Left renal cortex interstitium (tissue), 4 donors: ENCODE results near the gene MEIOB. TPM values are rescaled to one million over a fixed set of nuclear protein-coding genes. Genes with fewer than 3 reads are reported as not detected.
"Not testable (repeated sequence)": the region's sequence is repeated elsewhere in the genome, so short reads cannot be mapped to it uniquely, and the experiment has no call there.

Source experiments
- DNase-seq, 4 donors: peaks; one replicate each; pipeline ENCODE4 v3.0.0-alpha.2; 2013; ENCODE audit warnings: low read depth in 4 of 4, low spot score in 2 of 4, missing footprints in 1 of 4
- polyA plus RNA-seq, 4 donors: library from polyadenylated mRNA; unstranded; fragments of 120-200 nt; gene quantifications; one replicate each; pipeline ENCODE4 v1.2.1, GENCODE V29; 2013; ENCODE audit not compliant: insufficient read length in 4 of 4

MEIOB gene
- polyA plus RNA-seq, 4 donors: 0.47 to 2.7 (median 1.0) TPM

DNA sequence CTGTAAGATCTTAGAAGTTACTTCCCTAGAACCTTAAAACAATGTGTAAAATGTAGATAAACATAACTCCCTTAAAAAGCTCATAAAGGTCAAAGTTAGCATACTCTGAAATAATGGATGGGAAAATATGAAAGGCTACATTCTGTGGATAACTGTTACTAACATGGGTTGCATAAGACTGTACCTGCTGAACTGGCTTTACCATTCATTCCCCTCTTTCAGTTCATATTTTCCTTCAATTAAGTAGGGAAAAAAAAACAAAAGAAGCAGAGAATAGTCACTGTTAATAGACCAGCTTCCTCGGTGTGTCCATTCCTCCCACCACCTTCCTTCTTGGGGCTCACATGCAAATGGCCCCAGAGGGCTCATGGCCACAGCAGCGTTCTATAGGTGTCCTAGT is 7.5 kb upstream of the MEIOB start:
- DNase-seq: no peak

DNA sequence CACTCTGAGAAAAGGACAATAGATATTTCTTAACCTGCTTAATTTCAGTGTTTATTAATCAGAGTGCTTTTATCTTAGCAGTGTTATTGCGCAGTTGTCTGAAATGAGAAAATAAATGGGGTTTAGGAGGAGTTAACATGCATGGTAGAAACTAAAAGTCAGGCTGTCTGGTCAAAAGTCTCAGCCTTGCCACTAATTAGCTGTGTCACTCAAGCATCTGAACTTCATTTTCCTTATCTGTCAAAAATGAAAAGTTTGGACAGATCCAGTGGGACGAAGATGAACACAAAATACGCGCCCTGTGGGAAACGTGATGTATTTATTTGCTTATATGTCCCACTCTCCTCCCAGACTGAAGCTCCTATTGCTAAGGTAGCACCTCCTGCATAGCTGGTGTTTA is 6.3 kb upstream of the MEIOB start:
- no peak for DNase-seq

DNA sequence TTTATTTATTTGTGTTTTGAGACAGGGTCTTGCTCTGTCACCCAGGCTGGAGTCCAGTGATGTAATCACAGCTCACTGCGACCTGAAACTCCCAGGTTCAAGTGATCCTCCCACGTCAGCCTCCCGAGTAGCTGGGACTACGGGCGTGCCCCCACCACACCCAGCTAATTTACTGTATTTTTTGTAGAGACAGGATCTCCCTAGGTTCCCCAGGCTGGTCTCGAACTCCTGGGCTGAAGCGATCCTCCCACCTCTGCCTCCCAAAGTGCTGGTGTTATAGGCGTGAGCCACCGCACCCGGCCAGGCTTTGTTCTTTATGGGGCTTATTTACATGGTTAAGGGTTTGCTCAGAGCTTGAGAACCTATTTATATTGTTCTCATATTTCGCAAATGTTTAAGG is 5.8 kb upstream of the MEIOB start:
- DNase-seq: no peak

DNA sequence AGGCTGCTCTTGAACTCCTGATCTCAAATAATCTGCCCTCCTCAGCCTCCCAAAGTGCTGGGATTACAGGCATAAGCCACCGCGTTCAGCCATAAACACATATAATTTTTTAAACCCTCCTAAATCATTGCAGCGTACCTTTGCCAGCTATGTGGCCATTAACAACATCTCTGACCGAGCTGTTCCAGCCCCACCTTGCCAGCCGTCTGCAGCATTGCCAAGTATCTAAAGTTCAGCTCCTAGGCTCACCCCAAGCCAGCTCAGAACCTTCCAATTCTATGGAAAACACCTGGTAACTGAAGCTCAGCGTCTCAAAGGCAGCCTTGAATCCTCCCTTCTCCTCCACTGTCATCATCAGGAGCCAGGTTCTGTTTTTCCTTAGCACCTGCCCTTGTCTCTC is 5.1 kb upstream of the MEIOB start:
- DNase-seq: no peak

DNA sequence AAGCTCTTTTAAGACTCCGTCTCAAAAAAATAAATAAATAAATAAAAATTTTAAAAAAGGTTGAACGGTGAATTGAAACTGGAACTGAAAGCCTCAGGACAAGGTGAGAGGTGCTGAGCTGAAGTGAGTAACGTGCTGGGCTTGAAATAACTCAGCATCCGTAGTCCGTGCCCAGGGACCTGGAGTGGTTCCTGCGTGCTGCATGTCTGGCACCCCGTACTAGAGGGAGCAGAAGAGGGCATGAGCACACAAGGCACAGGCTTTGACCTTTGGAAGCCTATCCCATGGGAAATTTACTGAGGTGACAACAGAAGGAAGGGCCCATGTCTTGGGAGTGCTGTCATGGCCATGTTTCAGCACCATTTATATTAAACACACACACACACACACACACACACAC is 4.5 kb upstream of the MEIOB start:
- DNase-seq: no peak

DNA sequence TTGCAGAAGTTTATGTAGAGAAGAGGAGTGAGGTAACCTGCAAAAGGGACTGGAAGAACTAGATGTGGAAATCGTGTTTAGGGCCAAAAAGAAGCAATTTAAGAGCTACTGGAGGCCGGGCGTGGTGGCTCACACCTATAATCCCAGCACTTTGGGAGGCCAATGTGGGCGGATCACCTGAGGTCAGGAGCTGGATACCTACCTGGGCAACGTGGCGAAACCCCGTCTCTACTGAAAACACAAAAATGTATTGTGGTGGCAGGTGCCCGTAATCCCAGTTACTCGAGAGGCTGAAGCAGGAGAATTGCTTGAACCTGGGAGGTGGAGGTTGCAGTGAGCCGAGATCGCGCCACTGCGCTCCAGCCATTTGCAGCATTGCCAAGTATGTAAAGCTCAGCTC is 4.1 kb upstream of the MEIOB start:
- not testable (repeated sequence) for DNase-seq

DNA sequence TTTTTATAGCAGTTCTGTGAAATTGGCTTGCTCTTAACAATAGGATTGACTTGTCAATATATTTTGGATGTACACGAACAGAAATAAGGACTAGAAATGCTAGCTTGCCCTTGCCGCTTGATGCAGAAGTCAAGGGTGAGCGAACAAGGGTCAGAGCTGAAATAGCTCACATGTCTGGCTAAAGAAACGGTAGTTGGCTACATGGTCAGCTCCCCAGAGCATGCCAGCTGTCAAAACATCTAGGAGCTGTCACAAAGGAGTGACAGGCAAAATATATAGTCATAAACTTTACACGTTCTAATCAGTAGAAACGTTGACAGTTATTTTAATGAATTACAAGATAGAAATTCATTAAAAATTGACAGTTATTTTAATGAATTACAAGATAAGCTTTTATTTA is 2.9 kb upstream of the MEIOB start:
- peak in 1 of 4 donors; percentile 21 for DNase-seq

DNA sequence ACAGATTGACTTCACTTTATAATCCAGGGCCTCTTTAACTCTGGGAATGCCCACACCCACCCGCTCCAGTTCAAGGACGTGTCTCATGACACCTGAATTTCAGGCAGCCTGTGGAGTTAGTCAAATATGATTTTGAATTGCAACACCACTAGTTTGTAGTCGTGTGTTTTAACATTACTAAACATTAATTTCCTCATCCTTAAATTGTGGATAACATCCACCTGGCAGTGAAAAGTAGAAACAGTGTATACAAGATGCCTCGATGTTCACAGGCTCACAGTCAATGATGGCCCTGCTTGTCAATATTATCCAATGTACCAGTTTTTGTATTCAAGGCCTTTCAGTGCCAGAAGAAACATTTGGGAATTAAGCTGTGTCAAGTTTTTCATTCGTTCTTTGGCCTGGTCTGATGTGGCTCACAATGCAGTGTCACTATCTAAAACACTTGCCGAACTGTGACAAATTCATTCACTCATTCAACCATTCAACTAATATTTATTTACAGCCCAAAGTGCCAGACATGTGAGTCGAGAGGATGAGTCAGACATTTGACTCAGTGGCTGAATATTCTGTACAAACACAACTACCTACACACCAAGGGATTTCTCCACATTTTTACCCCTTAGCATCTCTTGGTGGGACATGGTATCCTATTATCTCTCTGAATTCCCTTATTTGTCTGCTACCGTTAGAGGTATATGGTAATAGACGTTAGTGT is 1.4 kb downstream of the MEIOB start:
- no peak for DNase-seq

DNA sequence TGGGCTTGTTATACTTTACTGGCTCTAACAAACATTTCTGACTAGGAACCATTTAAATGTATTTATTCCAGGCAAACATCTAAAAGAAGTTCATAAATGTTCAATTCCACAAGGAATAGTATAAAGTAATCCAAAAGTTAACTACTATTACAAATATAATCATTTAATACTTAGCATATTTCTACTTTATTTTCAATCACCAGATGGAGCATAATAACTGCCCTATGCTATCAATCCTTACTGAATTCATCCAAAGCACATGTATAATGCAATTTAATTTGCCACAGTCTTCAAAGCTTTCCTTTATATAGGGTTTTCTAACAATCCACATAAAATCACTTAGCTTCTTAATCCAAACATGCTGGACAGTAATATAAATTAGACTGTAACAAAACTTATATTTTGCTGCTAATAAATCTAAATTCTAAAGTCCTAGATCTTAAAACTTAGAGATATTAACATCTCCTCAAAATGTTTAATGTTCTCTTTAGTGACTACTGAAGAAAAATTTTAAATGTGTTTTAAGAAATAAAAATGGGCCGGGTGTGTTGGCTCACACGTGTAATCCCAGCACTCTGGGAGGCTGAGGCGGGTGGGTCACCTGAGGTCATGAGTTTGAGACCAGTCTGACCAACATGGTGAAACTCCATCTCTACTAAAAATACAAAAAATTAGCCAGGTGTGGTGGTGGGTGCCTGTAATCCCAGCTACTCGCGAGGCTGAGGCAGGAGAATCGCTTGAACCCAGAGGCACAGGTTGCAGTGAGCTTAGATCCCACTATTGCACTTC is 5.9 kb downstream of the MEIOB start:
- no peak for DNase-seq

DNA sequence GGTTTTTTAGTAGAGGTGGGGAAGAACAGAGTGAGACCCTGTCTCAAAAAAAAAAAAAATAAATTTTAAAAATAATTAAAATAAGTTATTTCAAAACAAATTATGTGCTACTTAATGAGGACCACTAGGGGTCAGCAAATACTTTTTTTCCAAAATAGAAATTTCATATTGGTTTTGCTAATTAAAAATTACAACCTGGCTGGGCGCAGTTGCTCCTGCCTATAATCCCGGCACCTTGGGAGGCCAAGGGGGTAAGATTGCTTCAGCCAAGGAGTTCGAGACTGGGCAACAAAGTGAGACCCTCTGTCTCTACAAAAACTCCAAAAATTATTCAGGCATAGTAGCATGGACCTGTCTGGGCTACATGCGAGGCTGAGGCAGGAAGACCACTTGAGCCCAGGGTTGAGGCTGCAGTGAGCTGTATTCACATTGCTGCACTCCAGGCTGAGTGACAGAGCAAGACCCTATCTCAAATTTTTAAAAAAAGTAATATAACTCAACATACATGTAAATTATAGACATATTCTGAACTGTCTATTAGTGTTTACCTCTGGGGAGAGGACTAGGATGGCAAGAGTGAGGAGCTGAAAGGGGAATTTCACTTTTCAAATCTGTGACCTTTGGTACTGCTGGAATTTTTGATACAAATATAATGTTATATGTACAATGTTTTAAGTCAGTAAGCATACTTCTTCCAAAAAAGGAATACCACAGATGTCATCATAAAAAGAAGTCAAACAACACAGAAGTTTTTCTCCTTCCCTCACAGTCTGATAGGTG is 8.1 kb downstream of the MEIOB start:
- DNase-seq: peak in 1 of 4 donors; percentile 23

DNA sequence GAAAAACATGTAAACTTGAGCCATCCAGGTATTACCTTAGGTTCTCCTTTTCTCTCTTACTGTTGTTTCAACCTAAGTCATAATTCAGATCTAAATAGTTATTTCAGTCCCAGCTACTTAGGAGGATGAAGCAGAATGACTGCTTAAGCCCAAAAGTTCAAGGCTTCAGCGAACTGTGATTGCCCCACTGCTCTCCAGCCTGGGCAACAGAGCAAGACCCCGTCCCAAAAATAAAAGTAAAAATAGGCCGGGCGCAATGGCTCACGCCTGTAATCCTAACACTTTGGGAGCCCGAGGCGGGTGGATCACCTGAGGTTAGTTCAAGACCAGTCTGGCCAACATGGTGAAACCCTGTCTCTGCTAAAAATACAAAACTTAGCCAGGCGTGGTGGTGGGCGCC is 9.6 kb downstream of the MEIOB start:
- DNase-seq: no peak

DNA sequence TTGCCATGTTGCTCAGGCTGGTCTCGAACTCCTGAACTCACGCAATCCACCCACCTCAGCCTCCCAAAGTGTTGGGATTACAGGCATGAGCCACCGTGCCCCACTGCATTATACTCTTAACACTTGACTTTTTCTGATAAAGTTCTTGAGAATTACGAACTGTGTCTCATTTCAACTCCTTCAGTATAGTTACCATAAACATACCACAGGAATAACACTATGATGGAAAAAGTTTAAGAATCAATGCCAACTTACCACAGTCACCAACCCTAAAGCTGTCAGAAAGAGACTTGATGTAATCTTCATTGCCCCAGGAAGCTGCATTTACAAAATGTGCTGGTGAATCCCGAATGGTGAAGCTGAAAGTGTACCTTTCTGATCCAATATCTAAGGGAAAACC is 10.2 kb downstream of the MEIOB start:
- DNase-seq: no peak

DNA sequence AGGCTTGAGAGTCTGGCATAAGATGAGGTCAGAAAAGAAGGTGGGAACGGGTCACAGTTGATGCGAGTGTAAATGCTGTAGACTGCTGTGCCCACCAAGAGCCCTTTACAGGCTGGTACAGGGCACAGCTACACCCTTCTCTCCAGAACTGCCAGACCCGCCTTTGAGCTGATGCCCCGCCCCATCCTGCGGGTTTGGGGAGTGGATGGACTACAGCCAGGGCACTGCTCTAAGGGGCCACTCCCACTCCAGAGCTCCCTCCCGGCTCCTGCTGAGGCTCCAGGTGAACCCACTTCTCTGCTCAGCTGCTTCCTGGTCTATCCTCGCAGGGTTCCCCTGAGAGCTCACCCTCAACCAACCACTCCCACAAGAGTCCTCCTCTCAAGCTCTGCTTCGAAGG is 12.3 kb downstream of the MEIOB start:
- no peak for DNase-seq

DNA sequence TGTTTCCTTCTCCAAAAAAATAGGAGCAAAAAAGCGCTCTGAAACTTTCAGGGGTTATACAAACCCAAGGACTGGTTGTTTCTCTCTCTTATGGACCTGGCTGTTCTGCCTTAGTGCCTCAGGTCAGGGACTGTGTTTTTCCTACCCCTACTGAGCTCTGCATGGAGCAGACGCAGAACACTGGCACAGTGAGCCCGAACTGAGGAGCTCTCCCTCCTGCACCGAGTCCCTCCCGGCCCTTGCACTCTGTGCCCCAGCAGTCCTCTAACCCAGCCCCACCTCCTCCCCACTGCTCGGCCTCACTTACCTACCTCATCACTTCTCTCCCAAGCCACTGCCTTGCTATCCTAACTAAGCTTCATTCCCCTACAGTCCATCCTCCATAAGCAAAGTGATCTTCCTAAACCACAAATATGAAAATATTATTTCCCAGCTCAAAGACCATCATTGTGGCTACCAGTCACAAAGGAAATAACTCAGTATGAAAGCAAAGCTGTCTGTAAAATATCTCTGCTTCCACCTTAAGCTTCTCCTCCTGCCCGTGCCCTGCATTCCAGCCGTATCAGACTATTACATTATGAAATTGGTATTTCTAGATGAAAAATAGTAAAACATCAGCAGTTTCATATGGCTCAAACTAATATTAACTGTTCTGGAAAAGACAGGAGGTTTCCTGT is 13.6 kb downstream of the MEIOB start:
- DNase-seq: no peak

DNA sequence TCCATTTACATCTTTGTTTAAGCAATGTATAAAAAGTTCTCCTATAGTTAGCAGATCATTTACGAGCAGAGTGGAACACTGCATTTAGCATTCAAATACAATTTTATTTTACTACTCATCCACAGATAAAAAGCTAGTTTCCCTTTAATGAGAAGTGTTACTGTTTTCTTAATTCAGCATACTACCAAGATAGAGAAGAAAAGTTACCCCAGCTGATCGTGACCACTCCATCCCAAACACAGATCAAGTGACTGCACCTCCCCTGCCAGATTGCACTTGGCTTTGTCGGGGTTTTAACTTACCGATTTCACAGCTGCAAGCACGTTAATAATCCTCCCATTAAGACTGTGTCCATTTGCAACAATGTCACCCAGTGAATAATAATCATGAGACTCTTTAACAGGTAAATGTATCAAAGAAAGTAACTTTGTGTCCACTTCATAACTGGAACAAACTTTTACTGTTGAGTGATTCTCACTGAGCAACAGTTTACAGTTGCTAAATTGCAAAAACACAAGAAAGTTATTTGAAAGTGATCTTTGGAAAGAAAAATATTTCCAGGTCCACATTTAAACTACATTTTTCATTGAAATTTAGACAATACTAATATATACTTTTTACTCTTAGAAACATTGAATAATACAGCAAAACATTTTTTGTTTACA is 14.4 kb downstream of the MEIOB start:
- no peak for DNase-seq

DNA sequence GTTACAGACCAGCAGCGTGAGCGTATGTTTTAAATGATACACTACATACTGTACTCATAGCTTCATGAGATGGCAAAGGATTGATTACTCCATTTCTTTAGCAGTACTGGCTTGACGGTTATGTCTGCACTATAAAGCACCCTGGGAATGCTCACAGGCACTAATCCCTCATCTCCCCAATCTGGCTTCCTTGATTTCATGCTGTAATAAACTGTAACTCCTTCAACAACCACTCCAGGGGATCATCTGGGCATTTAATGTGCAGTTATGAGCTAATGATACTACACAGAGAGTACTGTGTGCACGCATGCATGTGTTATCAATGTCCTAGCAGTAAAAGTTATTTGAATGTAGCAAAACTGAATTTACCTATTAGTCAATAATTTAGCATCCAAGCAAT is 20.2 kb downstream of the MEIOB start:
- no peak for DNase-seq

DNA sequence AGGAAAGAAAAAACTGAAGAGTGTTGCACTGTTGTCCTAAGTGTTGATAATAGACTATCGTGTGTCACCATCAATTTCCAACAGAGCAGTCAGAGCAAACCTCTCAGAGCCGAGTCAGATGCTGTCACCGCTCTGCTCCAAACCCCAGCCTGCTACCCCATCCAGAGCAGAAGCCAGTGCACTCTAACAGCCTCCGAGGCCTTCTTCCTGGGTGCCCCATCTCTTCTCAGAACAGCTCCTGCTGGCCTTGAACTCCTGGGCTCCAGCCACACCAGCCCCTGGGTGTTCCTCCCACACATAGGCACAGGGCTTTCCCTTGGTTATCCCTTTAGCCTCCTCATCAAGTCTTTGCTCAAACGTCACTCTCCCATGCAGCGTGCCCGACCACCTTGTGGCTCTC is 21.0 kb downstream of the MEIOB start:
- no peak for DNase-seq

DNA sequence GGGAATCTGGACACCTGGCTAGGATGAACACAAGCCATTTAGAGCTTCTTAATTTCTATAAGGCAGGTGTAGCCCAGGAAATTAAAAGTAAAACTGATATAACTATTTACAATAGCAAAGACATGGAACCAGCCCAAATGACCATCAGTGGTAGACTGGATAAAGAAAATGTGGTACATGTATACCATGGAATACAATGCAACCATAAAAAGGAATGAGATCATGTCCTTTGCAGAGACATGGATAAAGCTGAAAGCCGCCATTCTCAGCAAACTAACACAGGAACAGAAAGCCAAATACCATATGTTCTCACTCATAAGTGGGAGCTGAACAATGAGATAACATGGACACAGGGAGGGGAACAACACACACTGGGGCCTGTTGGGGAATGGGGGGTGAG is 25.5 kb downstream of the MEIOB start:
- no peak for DNase-seq

DNA sequence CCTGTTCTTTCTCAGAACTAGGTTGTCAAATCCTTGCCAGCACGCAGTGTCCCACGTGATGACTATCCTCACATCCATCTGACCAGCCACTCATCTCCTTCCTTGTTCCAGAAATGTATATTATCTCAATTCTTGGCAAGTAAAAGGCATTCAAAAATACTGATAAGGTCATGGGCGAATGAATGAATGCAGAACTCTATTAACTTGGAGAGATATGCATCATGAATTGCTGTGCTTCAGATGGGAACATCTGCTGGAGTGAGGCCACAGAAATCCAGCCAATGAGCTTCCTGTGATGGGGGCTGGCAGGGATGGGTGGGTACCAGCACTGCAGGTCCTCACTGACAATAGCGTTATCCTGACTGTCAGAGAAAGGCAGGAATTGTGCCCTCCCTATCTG is 26.0 kb downstream of the MEIOB start:
- DNase-seq: no peak

DNA sequence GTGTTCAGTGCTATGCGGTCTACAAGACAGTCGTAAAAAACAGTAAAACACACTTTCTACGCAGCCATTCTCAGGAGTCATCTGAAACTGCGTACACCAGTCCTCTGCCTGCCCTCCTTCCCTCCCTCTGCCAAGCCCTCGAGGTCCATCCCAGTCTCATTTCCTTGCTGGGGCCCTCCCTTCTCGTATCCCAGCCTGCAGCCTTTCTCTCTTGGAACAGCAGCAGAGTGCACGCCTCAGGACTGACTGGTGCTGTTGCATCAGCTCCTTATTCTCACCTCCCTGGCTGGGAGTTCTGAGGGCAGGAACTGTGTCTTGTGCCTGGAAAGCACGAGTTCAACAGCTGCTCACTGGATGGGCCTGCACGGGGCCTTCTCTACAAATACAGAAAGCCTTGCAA is 32.4 kb downstream of the MEIOB start:
- DNase-seq: no peak
